Measurements from ENCODE around the gene UNC45A.
A peak's percentile ranks its signal among the peaks of the same experiment; 100 is the strongest.

UNC45A gene

DNA sequence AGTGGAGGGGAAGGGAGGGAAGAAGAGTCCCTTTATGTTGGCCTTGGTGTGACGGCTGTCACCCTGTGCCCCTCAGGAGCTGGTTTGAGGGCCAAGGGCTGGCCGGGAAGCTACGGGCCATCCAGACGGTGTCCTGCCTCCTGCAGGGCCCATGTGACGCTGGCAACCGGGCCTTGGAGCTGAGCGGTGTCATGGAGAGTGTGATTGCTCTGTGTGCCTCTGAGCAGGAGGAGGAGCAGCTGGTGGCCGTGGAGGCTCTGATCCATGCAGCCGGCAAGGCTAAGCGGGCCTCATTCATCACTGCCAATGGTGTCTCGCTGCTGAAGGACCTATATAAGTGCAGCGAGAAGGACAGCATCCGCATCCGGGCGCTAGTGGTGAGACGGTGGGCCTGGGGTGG is 11.5 kb downstream of the UNC45A start:
- DNase-seq (ENCODE audit: low spot score): no peak

DNA sequence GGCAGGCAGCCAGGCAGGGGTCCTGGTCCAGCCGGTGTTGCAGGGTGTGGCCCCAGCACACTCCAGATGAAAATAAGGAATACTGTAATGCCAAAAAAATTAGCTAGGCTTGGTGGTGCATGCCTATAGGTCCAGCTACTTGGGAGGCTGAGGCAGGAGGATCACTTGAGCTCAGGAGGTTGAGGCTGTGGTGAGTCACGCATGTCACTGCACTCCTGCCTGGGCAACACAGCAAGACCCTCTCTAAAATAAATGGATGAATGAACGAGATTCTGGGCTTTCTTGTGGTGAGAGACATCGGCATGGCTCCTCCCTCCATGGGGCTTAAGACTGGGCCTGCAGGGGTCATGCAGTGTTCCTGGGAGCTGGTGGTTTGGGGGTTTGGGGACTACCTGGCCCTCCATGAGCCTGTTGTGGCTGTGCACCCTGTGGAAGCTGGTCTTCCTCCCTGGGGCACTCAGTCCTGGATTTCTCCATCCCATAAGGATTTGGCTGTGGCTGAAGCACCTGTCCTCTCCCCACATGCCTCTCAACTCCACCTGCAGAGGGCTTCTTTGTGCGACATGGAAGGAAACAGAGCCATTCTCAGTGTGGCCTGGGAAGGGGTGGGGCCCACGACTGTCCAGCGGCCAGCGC is 12.0 kb downstream of the UNC45A start:
- no peak for DNase-seq (ENCODE audit: low spot score)

DNA sequence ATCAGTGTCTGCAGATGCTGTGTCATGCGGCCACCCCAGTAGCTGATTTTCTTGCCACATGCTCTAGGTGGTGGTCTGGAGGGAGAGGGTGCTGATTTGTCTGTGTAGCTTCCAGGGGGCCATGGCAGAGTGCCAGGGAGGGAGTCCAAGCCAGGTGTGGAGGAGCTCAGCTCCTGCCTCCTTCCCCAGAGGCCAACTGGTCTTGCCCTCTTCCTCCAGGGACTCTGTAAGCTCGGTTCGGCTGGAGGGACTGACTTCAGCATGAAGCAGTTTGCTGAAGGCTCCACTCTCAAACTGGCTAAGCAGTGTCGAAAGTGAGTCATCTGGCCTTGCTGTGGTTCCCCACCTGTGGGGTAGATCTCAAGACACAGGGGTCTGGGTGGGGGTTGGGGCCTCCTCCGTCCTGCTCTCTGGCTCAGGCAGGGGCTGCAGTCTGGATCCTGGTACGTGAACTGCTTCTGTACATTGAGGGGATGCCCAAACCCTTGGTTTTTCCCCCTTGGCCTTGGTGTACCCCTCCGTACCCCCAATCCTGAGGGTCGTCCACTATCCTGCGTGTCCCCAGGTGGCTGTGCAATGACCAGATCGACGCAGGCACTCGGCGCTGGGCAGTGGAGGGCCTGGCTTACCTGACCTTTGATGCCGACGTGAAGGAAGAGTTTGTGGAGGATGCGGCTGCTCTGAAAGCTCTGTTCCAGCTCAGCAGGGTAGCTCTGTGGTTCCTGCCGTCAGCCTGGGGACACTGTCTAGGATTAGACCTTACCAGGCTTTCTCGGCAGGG is 12.7 kb downstream of the UNC45A start:
- no peak for DNase-seq (ENCODE audit: low spot score)

DNA sequence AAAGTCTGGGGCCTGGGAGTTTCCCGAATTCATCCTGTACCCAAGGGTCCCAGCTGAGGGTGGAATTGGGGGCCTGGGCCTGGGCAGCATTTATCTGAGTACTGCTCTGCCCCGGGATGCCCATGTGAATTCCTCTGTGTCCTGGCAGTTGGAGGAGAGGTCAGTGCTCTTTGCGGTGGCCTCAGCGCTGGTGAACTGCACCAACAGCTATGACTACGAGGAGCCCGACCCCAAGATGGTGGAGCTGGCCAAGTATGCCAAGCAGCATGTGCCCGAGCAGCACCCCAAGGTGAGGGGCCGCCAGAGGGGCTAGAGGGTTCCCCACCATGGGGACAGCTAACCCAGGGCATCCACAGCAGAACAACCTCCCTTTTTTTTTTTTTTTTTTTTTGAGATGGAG is 13.4 kb downstream of the UNC45A start:
- DNase-seq (ENCODE audit: low spot score): no peak

DNA sequence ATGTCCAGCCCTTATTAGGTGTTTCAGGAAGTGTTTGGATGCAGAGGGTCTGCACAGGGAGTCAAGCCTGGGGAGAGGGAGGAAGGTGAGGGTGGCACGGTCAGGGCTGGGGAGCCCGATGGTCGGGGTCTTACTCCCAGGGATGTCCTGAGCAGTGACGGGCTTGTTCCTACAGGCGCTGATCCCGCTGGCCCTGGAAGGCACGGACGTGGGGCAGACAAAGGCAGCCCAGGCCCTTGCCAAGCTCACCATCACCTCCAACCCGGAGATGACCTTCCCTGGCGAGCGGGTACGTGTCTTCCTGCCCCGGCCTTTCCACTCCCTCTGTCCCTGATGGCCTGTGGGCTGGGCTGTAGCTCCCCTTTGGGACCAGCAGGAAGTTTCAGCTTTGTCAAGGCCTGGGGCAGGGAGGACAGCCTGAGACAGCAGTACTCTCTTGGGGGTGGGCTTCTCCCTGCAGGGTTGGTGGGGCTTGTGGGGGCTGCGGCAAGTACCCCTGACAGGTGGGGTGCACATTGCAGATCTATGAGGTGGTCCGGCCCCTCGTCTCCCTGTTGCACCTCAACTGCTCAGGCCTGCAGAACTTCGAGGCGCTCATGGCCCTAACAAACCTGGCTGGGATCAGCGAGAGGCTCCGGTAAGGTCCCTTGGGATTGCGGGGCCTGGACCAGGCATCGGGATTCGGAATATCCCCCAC is 15.0 kb downstream of the UNC45A start:
- no peak for DNase-seq (ENCODE audit: low spot score)

DNA sequence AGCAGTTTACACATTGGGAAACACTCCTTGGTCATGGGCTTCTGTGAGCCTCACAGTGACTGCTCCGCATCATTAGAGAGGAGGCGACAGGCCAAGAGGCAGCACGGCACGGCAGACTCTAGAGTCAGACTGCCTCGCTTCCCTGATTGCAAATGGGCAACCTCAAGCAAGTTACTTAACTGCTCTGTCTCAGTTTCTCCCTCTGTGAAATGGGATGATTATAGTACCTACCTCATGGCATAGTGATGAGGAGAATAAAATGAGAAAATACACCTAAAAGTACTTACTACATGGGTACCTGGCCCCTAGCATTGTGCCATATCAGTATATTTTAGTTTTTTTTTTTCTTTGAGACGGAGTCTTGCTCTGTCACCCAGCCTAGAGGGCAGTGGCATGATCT is 15.6 kb downstream of the UNC45A start:
- no peak for DNase-seq (ENCODE audit: low spot score)

DNA sequence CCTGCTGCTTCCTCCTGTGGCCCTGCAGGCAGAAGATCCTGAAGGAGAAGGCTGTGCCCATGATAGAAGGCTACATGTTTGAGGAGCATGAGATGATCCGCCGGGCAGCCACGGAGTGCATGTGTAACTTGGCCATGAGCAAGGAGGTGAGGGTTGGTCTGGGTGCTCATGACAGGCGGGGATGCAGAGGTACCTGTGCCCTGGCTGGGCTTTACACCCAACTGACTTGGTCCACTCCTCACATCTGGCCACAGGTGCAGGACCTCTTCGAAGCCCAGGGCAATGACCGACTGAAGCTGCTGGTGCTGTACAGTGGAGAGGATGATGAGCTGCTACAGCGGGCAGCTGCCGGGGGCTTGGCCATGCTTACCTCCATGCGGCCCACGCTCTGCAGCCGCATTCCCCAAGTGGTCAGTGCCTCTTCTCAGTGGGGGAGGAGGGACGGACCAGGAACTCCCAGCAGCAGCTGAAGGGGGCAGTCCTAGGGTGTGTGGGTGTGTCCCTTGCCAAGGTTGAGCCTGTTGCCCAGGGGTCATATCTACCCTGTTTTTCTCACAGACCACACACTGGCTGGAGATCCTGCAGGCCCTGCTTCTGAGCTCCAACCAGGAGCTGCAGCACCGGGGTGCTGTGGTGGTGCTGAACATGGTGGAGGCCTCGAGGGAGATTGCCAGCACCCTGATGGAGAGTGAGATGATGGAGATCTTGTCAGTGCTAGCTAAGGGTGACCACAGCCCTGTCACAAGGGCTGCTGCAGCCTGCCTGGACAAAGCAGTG is 18.0 kb downstream of the UNC45A start:
- DNase-seq (ENCODE audit: low spot score): no peak

DNA sequence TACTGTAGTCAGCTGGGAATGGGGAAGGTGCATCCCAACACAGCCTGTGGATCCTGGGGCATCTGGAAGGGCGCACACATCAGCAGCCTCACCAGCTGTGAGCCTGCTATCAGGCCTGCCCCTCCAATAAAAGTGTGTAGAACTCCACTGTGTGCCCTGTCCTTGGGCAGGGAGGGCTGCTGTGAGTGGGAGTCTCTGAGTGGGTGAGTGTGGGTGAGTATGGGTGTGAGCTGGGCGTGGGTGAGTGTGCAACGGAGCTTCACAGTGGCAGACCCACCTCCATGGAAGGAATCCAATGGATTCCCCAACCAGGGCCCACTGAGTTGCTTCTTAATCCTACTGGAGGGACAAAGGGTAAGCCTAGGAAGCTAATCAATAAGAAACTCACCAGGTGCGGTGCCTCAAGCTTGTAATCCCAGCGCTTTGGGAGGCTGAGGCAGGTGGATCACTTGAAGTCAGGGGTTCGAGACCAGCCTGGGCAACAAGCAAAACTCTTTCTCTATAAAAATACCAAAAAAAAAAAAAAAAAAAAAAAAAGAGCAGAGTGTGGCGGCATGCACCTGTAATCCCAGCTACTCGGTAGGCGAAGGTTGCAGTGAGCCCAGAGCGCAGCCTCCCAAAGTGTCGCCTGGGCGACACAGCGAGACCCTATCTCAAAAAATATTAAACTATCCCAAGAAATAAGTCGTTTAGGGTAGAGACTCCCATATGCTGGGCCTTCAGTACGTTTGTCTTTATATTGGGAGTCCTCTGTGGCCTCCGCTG is 19.0 kb downstream of the UNC45A start:
- DNase-seq (ENCODE audit: low spot score): no peak

DNA sequence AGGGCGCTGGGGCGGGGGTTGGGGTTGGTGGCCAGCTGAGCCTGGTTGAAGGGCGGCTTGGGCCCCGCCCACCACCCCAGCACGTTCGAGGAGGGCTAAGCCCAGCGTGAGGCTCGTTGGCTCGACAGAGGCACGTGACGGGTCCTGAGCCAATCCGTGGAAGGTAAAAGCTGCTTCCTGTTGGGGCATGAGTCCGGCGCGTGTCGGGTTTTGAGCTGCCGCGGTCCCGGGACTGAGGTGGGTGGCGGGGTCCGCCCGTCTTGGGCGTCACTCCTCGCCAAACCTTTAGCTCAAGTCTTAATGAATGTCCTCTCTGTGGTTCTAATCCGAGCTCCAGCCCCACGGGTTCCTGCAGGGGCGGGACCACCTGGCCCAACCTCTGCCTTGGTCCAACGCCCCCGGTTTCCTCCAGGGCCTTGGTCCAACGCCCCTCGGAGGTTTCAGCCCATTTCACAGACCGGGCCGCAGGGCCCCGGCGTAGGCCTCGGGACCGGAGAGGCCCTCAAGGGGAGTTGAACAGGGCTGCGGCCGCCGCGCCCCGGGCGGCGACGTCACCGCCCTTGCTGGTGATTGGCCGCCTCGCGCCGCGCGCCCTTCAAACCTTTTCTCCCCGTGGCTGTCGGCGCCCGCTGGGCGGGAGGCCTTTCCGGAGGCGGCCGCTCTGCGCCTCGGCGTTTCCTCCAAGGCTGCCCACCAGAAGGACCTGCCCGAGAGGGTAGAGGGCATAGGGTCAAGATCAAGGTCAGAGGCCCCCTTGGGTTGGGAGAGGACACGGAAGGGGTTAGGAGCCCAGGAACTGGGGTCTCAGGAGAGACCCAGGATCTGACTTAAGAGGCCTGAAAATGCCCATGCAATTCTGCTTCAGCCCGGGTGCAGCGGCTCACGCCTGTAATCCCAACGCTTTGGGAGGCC is 19.9 kb downstream of the UNC45A start, which contains the start of gene RCCD1:
TSS of gene RCCD1 (plus strand) at position 173 of the 912 bp plus-strand sequence. CDS start 1,851 bp downstream, outside the sequence.
- DNase-seq (ENCODE audit: low spot score): peak; percentile 96

DNA sequence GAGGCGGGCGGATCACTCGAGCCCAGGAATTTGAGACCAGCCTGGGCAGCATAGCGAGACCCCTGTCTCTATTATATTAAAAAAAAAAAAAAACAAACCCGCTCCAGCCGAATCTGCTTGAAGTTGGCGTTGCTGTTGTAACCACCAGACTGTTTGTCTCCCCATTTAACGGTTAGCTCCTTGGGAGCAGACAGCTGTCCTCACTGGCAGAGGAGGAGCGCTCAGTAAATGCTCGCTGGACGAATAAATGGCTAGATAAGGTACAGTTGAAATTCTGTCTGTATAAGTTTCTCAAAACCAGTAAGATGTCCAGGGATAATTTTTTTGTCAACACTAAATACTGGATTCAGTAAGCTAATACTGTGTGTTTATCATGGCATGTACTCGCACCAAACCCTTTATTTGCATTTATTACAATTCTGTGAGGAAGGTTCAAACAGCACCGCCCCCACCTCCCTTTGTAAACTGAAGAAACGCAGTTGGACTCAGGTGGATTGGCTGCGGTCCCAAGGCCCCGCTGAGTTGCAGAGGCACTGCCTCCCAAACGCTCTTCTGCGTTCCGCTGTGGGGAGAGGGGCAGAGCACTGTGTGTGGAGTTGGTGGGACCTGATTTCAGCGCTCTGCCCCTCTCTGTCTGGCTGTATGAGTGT is 20.7 kb downstream of the UNC45A start:
- no peak for DNase-seq (ENCODE audit: low spot score)

DNA sequence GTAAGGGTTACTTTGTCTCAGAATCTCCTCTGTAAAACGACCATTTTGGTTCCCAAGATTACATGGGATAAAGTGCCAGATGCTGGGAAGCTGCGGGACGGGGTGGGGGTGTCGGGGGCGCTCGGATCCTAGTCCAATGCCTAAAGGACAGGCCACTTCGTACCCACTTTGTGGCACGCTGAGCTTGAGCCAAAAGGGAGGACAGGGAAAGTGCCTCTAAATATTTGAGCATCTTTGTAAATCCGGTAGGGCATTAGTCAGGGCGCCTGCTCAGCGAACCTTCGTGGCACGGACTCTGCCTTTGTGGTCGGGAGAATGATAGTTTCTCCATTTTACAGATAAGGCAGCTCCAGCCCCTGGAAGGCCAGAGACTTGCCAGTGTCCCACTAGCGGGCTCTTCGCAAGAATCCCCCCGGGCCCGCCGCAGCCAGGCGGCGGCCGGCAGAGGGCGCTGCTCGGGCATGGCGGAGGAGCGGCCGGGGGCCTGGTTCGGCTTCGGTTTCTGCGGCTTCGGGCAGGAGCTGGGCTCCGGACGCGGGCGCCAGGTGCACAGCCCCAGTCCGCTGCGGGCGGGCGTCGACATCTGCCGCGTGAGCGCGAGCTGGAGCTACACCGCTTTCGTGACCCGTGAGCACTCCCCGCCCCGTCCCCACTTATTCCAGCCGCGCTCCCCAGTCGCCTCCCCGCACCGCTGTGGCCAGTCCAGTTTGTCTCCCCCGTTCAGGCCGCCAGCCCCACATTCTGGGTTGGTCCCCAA is 21.4 kb downstream of the UNC45A start:
- DNase-seq (ENCODE audit: low spot score): no peak

DNA sequence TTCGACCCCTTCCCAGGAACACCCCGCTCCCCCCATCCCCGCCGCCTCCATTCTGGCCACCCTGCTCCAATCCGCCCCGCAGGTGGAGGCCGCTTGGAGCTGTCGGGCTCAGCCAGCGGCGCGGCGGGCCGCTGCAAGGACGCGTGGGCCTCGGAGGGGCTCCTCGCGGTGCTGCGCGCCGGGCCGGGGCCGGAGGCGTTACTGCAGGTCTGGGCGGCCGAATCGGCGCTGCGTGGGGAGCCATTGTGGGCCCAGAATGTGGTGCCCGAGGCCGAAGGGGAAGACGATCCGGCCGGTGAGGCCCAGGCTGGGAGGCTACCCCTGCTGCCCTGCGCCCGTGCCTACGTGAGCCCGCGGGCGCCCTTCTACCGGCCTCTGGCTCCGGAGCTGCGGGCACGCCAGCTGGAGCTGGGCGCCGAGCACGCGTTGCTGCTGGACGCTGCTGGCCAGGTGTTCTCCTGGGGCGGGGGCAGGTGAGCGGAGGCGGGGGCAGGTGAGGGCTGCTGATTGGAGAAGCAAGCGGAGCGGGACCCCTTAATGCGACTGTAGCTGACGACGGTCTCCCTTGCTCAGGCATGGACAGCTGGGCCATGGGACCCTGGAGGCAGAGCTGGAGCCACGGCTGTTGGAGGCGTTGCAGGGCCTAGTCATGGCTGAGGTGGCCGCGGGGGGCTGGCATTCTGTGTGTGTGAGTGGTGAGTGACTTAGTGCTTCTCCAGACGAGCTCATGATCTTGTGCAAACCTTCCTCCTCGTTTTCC is 22.1 kb downstream of the UNC45A start:
- DNase-seq (ENCODE audit: low spot score): no peak

DNA sequence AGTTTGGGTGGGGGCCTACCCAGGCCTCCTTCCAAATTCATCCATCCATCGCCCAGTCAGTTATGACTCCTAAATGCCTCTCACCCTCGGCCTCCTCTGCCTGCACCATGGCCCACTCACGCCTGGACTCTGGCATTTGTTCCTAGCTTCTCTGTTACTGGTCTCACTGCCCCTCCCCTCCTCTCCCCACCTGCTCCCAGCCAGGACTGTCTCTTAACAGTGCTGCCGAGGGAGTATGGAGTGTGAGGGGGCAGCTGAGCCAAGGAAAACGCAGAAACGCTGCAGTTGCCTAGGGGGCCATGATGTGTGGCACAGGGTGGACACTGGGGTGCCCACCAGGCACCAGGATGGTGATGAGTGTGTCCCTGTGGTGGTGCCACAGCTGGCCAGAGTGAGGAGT is 22.7 kb downstream of the UNC45A start:
- no peak for DNase-seq (ENCODE audit: low spot score)

DNA sequence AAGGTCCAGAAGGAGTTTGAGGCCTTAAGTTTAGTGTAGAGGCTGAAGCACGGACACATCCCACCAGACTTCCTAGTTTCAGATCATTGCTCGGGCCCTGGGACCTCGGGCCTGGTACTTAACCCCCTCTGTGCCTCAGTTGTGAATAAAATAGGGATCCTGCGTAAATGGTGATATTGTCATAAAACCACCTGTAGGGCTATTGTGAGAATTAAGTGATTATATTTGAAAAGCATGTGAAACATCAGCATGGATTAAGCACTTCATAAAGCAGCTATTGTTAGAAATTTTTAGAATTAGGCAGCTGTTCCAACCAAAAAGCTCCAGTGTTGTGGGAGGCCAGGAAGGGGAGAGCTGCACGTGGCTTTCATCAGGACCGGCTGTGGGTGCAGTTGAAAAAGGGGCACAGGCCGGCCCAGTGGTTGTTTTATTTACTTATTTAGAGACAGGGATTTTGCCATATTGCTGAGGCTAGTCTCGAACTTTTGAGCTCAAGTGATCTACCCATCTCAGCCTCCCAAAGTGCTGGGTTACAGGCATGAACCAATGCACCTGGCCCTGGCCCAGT is 24.0 kb downstream of the UNC45A start:
- no peak for DNase-seq (ENCODE audit: low spot score)

DNA sequence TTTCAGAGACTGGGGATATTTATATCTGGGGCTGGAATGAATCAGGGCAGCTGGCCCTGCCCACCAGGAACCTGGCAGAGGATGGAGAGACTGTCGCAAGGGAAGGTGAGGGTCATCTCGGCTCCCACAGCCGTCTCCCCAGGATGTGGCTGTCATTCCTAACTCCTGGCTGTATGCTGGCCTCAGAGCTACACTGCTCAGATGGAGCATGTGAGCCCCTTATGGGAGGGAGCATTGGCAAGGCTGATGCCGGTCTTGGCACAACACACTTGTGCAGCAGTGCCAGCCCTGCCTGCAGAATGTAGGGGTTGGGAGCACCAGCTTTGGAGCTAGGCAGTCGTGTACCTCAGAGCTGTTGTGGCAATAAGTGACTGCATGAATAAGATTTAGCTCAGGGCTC is 24.8 kb downstream of the UNC45A start:
- DNase-seq (ENCODE audit: low spot score): no peak

DNA sequence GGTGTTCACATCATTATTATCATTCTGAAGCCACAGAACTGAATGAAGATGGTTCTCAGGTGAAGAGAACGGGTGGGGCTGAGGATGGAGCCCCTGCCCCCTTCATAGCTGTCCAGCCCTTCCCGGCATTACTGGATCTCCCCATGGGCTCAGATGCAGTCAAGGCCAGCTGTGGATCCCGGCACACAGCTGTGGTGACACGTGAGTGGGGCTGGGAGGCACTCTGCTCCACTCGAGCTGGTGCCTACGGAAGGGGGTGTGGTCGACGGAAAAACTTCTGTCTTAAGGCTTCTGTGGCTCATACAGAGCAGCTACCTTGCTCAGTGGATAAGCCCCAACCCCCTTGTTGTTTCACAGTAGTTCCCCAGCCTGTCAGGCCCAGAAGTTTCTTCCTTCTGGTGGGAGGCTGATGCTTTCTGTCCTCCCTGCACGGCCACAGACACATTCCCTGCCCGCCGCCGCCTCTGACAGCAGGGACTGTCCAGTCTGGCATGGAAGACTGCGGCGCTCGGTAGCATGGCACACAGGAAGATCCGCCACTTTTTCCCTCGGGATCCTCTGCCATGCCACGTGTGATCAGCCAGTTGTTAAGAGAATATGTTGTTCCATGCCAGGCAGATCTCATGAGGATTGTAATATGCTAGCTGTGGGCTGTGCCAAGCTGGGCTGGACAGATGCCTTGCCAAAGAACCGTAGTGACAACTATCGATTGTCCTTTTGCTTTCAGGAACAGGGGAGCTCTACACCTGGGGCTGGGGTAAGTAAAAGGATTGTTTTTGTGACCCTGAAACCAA is 25.4 kb downstream of the UNC45A start:
- no peak for DNase-seq (ENCODE audit: low spot score)

DNA sequence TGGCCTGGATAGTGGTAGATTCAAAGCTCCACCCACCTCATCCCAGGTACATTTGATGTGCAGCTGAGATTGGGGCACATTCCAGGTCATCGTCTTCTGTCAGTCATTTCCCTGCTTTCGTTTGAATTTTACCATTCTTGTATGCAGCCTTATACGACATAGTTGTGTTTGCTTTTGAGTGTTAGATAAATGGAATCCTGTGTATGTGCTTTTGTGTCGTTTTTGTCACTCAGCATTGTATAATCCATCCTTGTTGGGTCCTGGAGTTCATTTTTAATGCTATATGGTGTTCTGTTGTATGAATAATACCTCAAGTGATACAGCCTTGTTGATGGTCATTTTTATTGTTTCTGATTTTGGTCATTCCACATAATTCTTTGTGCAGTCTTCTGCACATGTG is 26.9 kb downstream of the UNC45A start:
- DNase-seq (ENCODE audit: low spot score): no peak
